HL-60/S4 (cell line): ENCODE measurements around the gene CTBP2.

Experiments
- in situ Hi-C: fragments of 300-500 bp; cut with MboI; formaldehyde crosslinking; loops from 2 replicates; pipeline ENCODE4 v1.14.3; 2022; ENCODE audit warnings: low sequenced_read_pairs

Gene CTBP2

DNA sequence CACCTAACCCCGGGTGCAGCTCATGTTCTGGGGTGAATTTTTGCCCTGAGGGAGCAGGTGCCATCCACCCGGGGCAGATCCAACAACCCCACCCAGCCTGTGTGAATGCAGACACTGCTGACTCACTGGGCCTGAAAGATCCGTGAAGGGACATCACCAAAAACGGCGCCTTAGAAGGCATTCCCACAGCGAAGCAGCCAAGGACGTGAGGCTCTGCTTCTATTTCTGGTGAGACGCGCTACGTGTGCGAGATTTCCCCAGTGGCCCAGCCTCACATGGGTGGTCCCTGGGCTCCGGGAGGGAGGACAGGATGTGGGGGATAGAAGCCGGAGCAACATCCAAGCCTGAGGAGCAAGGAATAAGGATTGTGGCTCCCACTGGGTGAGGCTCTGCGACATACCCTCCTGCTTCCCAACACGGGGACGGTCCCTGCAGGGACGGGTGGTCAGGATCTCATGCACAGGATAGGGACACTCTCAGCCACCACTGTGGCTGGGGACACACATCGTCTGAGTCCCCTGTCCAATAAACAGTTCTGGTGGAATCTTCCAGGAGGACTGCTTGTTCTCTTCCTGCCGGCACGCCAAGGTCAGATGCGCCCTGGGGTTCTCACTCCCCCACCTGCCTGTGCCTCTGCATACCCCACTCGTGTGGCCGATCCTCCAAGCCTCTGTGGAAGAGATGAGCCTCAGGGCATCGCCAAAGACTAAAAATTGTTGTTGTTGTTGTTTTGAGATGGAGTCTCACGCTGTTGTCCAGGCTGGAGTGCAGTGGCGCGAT is 148.2 kb downstream of the CTBP2 start:
- in situ Hi-C loops: no loop called here

DNA sequence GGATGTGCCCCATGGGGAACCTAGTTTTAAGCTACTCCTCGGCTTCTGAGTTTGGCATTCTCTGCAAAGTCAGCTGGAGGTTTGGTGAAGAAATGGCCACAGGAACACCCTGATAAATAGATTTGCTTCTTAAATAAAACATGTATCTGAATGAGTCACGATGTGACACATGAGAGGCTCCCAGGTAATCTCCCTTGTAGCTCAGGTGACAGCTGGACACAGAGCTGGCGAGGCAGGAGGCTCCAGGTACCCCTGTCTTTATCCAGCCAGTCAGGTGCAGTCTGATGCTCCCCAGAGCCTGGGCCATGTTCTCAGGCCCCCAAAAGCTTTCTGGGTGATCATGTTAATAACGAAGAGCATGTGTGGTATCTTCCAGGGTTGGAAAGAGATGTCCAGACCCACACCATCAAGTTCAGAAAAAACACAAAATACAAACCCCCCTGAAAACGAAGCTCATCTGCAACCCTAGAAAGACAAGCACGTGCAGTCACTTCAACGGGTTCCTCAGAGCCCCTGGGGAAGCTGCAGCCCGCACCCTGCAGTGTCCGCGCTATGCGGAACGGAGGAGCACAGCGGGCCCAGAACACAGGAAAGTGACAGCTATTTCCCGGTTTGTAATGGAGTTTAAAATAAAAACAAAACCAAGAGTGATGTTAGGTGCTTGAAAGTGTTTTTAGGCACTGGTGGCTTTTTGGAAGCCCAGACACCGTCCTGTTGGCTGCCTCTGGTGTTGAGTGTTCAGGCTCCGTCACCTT is 149.0 kb downstream of the CTBP2 start:
- in situ Hi-C loops: no loop called here

DNA sequence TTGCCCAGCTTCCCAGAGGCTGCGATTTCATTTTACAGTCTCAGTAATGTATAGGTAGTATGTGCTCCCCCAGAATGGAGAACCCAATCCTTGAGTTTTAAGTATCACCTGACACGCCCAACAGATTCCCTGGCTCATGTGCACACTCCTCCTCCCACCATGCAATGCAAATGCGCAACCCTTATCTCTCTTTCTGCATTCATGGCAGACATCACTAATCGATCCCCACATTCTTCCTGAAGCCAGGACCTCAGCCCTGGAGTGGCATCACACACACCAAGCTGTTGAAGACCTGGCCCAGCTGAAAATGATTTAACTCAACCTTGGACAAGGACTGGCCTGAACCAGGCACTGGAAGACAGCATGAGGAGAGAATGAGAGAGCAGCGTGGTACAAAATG is 150.0 kb downstream of the CTBP2 start:
- in situ Hi-C loops: no loop called here

DNA sequence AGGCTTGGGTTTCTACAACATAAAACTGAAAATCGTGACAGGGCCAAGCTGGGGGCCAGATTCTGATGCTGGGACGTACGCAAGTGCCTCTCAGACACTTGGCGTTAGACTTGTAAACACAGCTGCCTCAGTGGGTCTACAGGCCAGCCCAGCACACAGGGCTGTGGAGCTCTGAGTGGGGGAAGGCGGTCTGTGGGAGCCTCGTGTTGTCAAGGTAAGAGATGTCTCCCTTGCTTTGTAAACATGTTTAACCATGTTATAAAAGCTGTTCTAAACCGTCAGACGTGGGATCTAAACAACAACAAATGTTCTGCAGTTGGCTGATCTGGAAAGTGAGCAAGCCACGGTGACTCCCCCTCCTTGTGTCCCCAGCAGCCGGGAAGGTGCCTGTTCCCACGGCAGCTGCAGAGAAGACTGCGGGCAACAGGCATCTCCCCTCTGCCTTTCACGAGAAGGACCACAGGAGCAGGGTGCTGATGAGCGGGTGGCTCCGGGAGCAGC is 150.7 kb downstream of the CTBP2 start:
- in situ Hi-C loops: no loop called here

DNA sequence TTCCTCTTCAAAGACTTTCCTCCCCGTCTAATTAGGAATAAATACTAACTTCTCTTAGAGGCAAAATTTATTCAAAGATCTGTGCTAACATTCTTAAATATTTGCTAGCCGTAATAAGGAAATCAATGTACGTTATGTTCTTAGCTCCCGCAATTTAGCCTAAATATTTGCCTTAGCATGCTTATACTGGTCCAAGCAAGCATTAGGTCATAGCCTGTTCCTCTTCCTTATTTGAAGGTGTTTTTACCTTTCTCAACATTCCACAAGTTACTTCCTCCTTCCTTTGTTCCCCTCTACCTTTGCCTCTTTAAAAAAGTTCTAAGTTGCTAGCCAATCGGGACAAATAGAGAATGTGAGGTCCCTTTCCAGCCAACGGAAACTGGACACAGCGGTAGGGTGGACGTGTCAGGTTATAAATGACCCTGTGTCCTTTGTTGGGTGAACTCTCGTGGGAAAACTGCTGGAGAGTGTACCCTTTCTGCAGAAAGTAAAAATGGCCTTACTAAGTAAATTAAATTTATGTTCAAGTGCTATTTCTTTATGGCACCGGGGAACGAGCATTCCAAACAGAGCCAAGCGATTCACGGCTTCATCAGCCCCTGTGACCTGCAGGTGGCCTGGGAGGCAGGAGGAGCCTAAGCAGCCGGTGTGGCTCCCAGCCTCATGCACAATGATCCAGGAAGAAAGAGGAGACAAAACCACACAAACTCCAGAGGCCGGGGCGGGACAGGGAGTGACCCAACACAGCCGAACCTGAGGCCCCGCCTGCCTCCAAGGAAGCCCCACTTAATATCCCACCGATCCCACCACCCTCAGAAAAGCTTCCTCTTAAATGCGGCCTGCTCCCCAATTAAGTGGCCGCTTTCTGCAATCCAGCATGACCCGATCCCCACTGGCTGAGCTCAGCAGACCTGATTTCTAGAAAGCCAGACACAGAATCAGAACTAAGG is 151.4 kb downstream of the CTBP2 start:
- in situ Hi-C loops: no loop called here

DNA sequence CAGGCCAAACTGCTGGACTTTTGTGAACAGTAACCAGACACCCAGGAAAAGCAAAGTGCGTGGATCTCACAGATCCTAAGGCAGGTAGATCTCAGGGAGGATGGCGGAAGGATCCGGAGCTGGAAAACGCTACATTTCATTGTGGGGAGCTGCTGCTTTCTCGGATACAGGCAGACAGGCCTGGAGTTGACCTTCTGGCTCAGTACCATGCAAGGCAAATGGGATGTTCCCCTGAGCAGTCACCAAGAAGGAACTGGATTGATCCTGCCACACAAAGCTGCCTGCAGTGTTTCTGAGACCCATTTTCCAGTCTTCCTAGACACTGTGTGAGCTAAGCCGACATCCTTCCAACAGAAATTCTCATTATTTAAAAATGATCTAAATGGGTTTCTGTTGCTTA is 152.9 kb downstream of the CTBP2 start:
- in situ Hi-C loops: no loop called here

DNA sequence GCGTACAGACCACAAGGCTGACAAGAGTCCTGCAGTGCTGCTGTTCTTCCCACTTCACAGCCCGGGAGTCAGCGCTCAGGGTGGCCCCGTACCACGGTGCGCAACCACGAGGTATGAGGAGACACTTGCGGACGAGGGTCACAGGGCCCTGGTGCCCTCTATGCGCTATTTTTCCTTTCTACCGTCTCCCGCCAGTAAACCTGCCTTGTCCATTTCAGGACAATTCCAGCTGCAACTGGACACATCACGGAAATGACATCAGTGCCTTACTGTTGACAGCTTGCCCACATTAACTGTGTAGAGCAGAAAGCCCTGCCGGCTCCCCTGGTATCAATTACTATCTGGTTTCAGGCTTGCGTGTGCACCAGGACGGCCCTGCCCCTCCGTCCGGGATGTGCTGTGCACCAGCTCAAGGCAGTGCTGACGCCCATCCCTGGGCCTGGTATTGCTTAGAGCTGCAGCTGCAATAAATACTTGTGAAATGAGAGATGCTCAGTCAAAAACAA is 153.4 kb downstream of the CTBP2 start:
- in situ Hi-C loops: no loop called here

DNA sequence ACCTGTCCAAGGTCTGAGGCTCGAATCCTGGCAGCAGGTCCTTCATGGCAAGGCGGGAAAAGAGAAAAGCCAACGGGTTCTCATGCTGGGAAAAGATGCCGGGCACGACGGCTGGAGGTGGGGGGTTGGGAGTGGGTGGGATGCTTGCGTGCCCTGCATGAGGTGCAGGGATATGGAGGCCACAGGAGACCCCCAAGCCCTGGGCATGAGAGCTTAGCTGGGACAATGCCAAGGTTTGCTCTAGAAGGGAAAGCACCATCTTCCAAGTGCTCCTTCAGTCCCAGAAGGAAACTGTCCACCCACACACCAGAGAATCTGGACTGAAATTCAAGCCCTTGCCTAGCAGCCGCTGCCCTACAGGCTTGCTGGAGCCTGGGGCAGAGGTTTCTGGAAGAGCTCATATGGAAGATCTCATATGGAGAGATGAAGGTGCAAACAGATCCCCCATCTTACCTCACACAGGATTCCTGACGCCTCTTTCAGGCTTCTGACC is 154.1 kb downstream of the CTBP2 start:
- in situ Hi-C loops: no loop called here

DNA sequence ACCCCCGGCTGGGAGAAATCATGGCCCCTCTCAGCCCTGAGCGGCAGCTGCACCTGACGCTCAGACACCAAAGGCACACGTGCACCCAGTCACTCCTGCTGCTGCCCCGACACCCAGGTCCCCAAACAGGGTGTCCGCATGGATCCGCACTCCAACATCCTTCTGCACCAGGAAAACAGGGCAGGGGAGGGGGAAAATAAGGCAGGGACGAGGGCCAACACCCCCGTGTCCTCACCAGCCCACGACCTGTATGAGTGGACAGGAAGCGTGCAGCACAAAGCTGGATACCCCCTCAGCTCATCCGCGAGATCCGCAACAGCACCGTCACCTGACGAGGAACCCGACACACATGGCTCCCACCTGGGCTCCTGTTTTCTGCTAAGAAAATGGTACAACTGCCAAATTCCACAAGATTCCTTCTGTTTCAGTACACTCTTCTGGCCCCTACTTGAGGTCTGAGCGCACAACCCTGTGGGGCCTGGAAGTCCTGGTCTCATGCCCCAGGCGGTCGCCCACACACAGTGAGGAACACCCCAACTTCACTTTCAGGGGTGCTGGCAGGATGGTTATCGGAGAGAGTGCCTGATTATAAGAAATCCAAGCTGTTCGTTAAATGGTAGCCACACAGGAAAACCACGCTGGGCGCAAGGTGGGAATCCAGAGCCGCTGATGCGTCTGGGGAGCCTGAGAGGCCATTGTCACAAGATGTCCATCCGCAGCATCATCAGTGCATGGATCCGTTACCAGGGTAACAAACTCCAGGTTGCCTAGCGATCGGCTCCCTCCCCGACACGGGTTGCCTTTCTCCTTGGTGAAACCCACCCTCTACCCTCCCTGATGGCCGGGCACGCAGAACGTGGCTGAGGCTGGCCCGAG is 154.8 kb downstream of the CTBP2 start:
- in situ Hi-C loops: no loop called here

DNA sequence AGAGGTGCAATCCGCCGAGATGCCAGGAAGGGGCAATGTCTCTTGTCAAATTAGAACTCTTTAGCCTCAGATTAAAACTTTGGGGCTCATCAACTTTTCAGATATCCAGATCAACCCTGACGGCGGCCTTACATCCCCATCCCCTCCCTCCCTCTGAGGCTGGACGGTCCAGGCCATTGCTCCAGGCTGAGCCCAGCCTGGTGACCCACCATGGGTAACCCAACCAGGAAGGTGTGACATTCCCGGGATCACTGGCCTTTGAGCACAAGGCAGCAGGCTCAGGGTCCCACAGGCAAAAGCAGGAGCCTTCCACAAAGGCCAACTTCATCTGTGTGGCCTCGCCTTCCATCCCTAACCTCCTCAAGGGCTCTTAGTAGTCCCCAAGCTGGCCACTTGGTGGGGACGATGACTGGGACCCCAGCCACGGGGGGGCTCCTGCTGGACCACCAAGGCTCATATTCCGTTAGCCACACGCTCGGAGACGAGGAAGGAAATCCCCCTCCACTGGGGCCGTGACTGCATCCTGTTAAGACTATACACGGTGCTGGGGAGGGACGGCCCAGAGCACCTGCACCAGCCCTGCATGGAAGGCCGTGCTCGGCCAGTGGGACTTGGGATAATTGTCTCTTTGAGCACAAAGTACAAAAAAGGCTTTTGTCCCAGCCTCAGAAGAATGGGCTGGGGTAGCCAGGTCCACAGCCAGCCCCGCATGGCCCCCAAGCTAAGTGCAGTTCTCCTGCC is 155.6 kb downstream of the CTBP2 start:
- in situ Hi-C loops: no loop called here

DNA sequence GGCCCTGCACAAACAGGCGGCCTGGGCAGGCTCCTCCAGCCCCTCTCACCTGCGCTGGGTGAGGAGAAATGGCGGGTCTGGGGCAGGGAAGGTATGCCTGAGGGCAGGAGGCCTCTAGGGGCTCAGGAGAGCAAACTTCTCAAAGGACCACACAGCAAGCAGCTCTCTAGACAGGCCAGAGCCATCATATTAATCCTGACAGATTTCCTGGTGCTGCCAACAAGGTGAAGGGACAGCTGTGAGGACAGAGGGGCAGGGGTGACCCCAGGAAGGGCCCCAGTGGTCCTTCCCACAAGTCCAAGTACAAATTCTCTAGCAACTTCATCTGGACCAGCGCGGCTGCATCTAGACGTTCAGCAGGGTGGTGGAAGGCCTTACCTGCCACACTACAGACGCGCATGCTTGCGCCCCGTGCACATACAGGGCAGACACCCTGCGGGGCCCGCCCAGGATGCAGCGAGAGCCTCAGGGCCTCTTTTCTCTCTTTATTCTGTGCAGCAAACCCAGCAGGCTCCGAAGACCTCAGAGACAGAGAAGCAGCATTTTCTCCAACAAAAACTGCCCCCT is 156.4 kb downstream of the CTBP2 start:
- in situ Hi-C loops: no loop called here

DNA sequence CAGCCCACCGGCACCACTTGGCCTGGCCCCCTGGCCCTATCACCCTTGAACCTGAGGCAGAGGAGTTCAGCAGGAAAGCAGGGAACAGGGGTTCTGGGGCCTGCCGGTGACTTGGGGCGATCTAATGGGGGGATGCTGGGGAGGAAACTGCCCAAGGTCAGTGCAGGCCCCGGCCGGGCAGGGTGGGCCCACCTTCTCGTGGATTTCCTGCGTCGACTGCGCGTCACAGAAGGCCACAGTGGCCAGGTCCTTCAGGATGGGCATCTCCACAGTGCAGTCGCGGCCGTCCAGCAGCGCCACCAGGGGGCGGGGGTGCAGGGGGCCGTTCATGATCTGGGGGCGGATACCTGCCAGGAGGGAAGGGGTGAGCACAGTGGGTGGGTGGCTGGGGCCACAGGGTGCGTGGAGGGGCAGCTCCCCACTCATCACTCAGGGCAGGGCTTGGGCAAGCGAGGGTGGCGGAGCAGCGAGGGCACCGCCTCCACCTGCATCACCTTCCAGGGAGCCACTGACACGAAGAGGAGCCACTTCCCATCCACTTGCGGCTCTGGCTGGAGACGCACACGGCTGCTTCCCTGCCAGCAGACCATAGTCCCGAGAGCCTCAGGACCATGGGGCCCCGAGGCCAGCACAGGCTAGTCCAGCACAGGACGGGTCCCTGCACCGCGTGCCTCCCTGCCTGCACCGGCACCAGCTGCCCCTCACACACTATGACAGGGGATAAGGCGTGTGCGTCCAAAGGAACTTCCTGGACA is 157.0 kb downstream of the CTBP2 start:
- in situ Hi-C loops: no loop called here

DNA sequence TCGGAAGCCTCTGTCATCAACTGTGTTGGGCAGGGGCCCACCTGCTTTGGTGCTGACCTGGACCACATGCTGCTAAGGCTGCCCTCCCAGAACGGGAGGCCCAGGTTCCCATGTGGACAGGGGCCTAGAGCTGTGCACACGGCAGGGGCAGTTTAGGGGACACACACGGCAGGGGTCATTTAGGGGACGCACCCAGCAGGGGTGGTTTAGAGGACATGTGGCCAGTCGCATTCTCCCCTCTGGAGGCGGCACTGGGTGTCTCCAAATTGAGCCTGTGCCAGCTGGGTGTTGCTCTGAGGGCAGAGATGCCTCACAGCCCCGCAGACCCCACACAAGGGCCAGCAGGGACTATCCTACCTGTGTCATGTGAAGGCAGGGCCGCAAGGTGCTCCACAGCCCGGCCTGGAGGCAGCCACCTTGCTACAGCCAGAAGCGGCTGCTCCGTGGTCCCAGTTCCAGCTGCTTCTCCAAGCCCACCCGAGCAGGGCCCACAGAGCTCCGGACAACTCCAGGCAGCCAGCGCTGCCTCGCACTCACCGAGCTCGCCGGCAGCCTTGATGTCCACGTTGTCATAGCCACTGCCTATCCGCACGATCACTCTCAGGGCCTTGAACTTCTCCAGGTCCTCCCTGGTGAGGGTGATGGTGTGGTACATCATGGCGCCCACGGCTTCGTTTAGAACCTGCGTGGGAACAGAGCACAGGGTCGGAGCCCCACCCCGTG is 157.8 kb downstream of the CTBP2 start:
- in situ Hi-C loops: no loop called here

DNA sequence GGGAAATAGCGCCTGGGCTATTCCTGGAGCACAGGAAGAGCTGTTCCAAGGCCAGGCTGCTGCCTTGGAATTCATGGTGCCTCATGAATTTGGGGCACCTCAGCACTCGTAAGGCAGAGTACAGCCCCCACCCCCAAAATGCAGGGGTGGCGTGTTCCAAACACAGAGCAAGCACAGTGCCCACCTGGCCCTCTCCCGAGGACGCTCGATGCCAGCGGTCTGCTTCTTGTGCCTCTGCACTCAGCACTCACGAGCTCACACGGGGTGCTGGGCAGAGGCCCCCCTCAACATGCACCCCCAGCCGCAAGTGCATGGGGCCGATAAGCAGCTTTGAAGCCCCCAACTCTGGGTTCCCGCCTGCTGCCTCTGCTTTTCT is 158.3 kb downstream of the CTBP2 start:
- in situ Hi-C loops: no loop called here

DNA sequence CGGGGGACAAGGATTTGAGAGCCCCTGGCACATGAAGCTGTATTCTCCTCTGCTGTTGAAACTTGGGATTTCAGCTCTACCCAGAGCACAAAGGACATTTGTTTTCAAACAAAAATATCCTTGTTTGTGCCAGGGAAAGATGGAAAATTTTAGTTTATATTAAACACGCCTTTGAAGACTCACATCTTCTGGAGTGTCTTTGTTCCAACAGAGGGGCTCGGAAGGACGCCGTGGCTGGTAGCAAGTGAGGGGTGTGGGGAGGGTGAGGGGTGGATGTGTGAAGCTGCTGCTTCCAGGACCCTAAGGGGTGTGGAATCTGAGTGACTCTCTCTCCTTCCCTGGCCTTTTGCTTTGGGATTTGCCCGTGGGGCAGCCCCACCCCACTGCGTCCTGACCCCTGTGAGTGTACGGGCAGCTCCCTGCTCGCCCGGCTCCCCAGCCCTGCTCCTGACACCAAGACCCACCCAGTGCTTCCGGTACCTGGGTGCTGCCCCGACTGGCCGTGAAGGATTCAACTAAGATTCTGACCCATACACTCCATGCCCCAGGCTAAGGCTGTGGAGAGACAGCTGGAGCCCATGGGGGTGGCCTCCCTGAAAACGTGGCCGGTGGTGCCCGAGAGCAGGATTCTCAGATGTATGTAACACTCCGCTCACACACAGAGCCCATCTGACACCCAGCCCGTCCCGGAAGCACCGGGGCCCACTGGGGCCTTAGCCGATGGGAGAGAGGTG is 158.9 kb downstream of the CTBP2 start:
- in situ Hi-C loops: no loop called here

DNA sequence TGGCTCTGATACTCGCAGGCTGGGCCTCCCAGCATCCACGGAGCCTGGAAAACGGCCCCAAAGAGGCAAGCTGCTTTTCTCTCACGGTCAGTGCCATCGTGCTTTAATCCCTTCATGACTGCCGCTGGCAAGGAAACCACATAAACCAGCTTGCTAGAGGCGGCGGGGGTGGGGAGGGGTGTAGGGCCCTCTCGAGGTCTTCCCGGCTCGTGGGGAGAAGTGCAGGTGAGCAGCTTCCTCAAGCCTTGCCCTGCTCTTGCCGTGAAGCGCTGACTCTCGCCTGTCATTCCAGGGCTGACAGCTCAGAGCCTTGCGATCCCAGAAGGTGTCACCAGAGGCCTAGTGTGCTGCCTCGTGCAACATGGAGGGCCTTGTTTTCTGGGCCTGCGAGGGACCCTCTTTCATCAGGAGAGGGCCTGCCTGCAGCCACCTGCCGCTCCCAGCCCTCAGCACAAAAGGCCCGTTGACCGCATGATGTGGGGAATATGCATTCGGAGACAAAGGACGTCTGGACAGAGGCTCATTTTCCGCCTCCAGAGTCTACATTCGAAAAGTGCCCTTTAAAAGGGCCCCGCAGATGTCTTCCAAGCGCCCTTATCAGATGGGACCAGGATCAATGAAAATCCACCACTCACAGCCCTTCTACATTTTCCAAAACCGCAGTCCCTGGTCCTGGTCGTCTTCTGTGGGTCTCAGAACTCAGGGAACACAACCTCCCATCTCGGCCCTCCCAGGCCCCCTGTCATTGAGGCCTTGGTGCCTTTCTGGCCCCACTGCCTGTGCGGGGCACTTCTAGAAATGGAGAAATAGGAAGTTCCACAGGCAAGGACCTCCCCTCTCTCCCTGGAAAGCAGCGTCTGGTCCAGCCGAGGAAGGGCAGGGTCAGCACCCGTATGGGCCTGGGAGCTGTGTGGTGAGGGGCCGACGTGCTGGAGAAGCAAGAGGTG is 159.7 kb downstream of the CTBP2 start:
- in situ Hi-C loops: no loop called here
